OCI-LY1 (cell line): ENCODE results near the gene CTCF.

Source experiments
- H2AFZ ChIP-seq: fragments of 200-600 bp; sonication (generic), shearing (Covaris generic); 2 replicates; pipeline ENCODE4 v1.6.0; 2014; ENCODE audit warnings: antibody characterized with exemption, mild to moderate bottlenecking, low read length
- H3F3A ChIP-seq: fragments of 200-600 bp; sonication (generic), shearing (Covaris generic); 2 replicates; pipeline ENCODE4 v1.6.0; 2014; ENCODE audit warnings: mild to moderate bottlenecking, antibody characterized with exemption, low read length, moderate library complexity; ENCODE audit not compliant: insufficient read depth
- H3K27ac ChIP-seq: fragments of 200-600 bp; sonication (generic); 2 replicates; pipeline ENCODE4 v1.5.1; 2014; ENCODE audit warnings: low read length, mixed run types, mild to moderate bottlenecking, low read depth; ENCODE audit not compliant: poor library complexity, severe bottlenecking
- H3K27me3 ChIP-seq: fragments of 200-600 bp; sonication (generic); 2 replicates; pipeline ENCODE4 v1.6.0; 2014; ENCODE audit warnings: antibody characterized with exemption, mild to moderate bottlenecking, low read length, moderate library complexity; ENCODE audit not compliant: insufficient read depth
- H3K36me3 ChIP-seq: fragments of 200-600 bp; sonication (generic); 2 replicates; pipeline ENCODE4 v1.6.1; 2014; ENCODE audit warnings: mild to moderate bottlenecking, antibody characterized with exemption, low read length, moderate library complexity, mixed read lengths; ENCODE audit not compliant: insufficient read depth
- H3K4me1 ChIP-seq: fragments of 200-600 bp; sonication (generic); 2 replicates; pipeline ENCODE4 v1.5.1; 2014; ENCODE audit warnings: mild to moderate bottlenecking, low read length, moderate library complexity; ENCODE audit not compliant: insufficient read depth, severe bottlenecking
- H3K4me2 ChIP-seq: fragments of 200-600 bp; sonication (generic), shearing (Covaris generic); 2 replicates; pipeline ENCODE4 v1.6.1; 2014; ENCODE audit warnings: low read length
- H3K4me3 ChIP-seq: fragments of 200-600 bp; sonication (generic); 2 replicates; pipeline ENCODE4 v1.5.1; 2014; ENCODE audit warnings: low read length, low read depth, mild to moderate bottlenecking, mixed read lengths; ENCODE audit not compliant: poor library complexity, severe bottlenecking
- H3K79me2 ChIP-seq: fragments of 200-600 bp; shearing (Covaris generic); 2 replicates; pipeline ENCODE4 v1.6.1; 2016; ENCODE audit warnings: mixed run types, low read length, mixed read lengths; ENCODE audit not compliant: insufficient read depth
- H3K9ac ChIP-seq: fragments of 200-600 bp; sonication (generic), shearing (Covaris generic); 2 replicates; pipeline ENCODE4 v1.6.1; 2014; ENCODE audit warnings: mild to moderate bottlenecking, low read length, mixed read lengths
- H3K9me2 ChIP-seq: fragments of 200-600 bp; sonication (generic), shearing (Covaris generic); 2 replicates; pipeline ENCODE4 v1.6.1; 2014; ENCODE audit warnings: low read depth, mild to moderate bottlenecking, low read length, mixed read lengths
- H3K9me3 ChIP-seq: fragments of 200-600 bp; shearing (Covaris generic); 2 replicates; pipeline ENCODE4 v1.6.1; 2014; ENCODE audit warnings: low read length, mixed read lengths
- H4K20me1 ChIP-seq: fragments of 200-600 bp; sonication (generic), shearing (Covaris generic); 2 replicates; pipeline ENCODE4 v1.6.0; 2016; ENCODE audit warnings: mild to moderate bottlenecking, low read length; ENCODE audit not compliant: insufficient read depth
- EZH2 ChIP-seq: fragments of 200-600 bp; sonication (generic), shearing (Covaris generic); IDR thresholded peaks from 2 replicates; pipeline ENCODE4 v1.8.0; 2017; ENCODE audit warnings: borderline replicate concordance, mixed run types, mild to moderate bottlenecking, antibody characterized with exemption, low read length, moderate library complexity, mixed read lengths
- TF ChIP-seq, protein P1 (sequence below): fragments of 200-600 bp; sonication (generic), shearing (Covaris generic); IDR thresholded peaks from 2 replicates; pipeline ENCODE4 v1.5.1; 2017; ENCODE audit warnings: mild to moderate bottlenecking, antibody characterized with exemption, low read length, moderate library complexity, mixed read lengths

The CTCF gene

DNA sequence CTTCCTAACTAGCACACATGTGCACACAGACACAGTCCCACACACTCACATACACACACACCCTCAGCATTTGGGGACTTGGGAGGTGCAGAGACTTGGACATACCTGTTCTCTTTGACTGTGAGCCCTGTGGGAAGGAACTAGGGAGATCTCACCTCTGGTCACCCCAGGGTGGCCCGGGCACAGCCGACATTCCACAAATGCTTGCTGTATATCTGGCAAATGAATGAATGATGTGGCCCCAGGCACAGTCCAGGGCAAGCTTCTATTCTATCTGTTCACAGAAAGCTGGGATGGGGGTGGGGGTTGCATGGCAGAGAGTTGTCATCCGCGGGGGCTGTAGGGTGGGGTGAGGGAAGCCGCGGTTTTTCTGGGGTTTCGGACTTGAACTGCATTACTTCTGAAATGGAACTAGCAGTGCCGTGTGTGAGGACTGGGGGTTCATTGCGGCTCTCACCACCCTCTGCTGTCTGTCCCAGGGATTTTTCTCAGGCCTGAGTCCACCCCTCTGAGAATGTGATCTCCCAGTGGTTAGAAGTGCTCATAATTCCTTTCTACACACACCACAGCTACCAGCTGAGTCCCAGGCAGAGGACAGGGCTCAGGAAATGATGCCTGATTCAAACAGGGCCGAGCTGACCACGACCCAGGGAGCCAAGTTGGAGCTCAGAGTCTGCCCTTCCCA lies 37.0 kb upstream of the CTCF start:
- H3K4me2 ChIP-seq, result no peak overlapping the region
- no peaks in the 10 kb centered on the region for H3F3A ChIP-seq
- 0 out of 2 replicates have a peak, but pooled peaks cover 3% of the 10 kb centered on the region for H3K27me3 ChIP-seq
- H4K20me1 ChIP-seq, result no peaks in the 10 kb centered on the region
- no peak overlapping the region for H2AFZ ChIP-seq
- no peak overlapping the region for H3K9ac ChIP-seq
- no peaks in the 10 kb centered on the region for H3K9me2 ChIP-seq
- no peaks in the 10 kb centered on the region for H3K36me3 ChIP-seq
- no peak overlapping the region for H3K27ac ChIP-seq
- H3K4me3 ChIP-seq, result no peak overlapping the region
- TF ChIP-seq EZH2, result no peak
- TF ChIP-seq, protein P1, sequence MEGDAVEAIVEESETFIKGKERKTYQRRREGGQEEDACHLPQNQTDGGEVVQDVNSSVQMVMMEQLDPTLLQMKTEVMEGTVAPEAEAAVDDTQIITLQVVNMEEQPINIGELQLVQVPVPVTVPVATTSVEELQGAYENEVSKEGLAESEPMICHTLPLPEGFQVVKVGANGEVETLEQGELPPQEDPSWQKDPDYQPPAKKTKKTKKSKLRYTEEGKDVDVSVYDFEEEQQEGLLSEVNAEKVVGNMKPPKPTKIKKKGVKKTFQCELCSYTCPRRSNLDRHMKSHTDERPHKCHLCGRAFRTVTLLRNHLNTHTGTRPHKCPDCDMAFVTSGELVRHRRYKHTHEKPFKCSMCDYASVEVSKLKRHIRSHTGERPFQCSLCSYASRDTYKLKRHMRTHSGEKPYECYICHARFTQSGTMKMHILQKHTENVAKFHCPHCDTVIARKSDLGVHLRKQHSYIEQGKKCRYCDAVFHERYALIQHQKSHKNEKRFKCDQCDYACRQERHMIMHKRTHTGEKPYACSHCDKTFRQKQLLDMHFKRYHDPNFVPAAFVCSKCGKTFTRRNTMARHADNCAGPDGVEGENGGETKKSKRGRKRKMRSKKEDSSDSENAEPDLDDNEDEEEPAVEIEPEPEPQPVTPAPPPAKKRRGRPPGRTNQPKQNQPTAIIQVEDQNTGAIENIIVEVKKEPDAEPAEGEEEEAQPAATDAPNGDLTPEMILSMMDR, result no peak
- H3K9me3 ChIP-seq, result no peaks in the 10 kb centered on the region
- H3K79me2 ChIP-seq, result no peaks in the 10 kb centered on the region
- H3K4me1 ChIP-seq, result peaks cover 22% of the 10 kb centered on the region

DNA sequence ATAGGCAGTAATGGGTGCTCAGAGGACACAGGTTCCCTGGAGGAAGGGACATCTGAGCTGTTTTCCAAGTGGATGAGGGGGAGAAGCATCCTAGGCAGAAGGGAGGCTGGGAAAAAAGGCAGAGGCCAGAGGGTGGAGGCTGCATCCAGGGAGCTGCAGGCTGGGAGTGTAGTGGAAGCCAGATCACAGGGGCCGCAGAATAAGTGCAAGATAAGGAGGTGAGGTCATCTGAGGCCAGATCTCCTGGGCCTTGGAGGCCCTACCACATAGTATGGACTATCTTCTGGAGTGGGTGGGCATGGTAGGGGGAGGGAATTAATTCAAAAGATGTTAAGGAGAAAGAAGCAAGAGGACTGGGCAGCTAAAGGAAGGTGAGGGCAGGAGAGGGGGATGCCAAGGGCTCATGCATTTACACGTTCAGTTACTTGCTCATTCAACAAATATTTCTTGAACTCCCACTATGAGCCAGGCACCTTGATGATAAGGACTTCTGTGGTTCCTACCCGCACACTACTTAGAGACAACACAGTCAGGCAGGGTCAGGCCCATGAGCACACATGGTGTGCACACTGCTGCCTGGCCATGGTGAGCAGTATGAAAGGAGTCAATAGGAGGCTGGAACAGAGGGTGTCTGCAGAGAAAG lies 36.1 kb upstream of the CTCF start:
- H3K4me2 ChIP-seq, result no peak overlapping the region
- no peaks in the 10 kb centered on the region for H3K79me2 ChIP-seq
- H3K27ac ChIP-seq, result no peak overlapping the region

DNA sequence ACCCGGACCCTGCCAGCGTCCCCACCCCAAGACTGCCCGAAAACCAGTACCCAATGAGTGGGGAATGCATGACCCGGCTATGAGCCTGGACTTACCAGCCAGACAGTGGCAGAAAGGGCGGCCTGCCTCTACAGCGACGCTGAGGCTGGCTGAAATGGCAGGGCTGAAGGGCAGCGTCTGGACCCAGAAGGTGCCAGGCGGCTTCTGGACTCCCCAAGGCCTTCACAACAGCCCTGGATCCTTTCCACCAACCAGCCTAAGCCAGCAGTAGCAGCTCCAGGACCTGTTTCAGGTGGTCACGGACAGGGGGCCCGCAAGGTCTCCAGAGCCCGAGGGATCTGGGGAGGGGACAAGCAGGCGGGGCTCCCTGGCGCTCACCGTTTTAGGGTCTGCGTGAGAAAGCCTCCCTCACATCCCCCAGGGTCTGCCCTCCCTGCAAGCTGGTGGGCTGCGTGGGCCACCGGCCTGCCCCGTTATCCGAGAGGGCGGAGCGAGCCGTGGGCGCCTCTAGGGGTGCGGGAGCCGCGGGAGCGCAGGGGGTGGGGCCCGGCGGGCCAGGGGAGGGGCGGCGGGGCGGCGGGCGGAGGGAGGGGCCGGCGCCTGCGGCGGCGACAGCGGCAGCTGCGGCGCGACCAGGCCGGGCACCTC lies 34.0 kb upstream of the CTCF start, which contains the start of gene RIPOR1:
Gene RIPOR1 (plus strand): TSS at position 608 of the 648 bp plus-strand sequence. CDS start 9,618 bp downstream, outside the sequence.
- Histone ChIP-seq H3K27ac (peak within 1 kb of the TSS; percentile 92), H3K9me3 (no peaks in the 10 kb centered on the region), H2AFZ (no peak within 1 kb of the TSS), H3K4me1 (peaks cover 45% of the 10 kb centered on the region), H3K79me2 (no peaks in the 10 kb centered on the region), H3K27me3 (0 out of 2 replicates have a peak, but pooled peaks cover 3% of the 10 kb centered on the region), H3K4me2 (peak within 1 kb of the TSS; percentile 80), H3K9ac (peak within 1 kb of the TSS; percentile 58), H3F3A (peaks cover 4% of the 10 kb centered on the region; the same call in 1 of the 2 replicates), H4K20me1 (no peaks in the 10 kb centered on the region), H3K36me3 (no peaks in the 10 kb centered on the region), H3K4me3 (peak within 1 kb of the TSS; percentile 60), H3K9me2 (no peaks in the 10 kb centered on the region)
- TF ChIP-seq, protein P1, result no peak
- no peak for TF ChIP-seq EZH2

More for the DNA sequence above, 36.1 kb upstream of the CTCF start:
- peaks cover 30% of the 10 kb centered on the region for H3K4me1 ChIP-seq
- H3K36me3 ChIP-seq, result no peaks in the 10 kb centered on the region
- H3K9me2 ChIP-seq, result no peaks in the 10 kb centered on the region
- no peak overlapping the region for H2AFZ ChIP-seq
- no peaks in the 10 kb centered on the region for H3K9me3 ChIP-seq
- H4K20me1 ChIP-seq, result no peaks in the 10 kb centered on the region
- TF ChIP-seq EZH2, result no peak
- TF ChIP-seq, protein P1, result no peak
- no peak overlapping the region for H3K9ac ChIP-seq
- H3K4me3 ChIP-seq, result no peak overlapping the region
- no peaks in the 10 kb centered on the region for H3F3A ChIP-seq
- H3K27me3 ChIP-seq, result 0 out of 2 replicates have a peak, but pooled peaks cover 3% of the 10 kb centered on the region
